Fibroblast of skin of back (primary cell): Measurements from ENCODE around the gene KRT4.

Source experiments
- DNase-seq: peaks from one replicate; pipeline ENCODE4 v3.0.0-alpha.2; 2013

The KRT4 gene

DNA sequence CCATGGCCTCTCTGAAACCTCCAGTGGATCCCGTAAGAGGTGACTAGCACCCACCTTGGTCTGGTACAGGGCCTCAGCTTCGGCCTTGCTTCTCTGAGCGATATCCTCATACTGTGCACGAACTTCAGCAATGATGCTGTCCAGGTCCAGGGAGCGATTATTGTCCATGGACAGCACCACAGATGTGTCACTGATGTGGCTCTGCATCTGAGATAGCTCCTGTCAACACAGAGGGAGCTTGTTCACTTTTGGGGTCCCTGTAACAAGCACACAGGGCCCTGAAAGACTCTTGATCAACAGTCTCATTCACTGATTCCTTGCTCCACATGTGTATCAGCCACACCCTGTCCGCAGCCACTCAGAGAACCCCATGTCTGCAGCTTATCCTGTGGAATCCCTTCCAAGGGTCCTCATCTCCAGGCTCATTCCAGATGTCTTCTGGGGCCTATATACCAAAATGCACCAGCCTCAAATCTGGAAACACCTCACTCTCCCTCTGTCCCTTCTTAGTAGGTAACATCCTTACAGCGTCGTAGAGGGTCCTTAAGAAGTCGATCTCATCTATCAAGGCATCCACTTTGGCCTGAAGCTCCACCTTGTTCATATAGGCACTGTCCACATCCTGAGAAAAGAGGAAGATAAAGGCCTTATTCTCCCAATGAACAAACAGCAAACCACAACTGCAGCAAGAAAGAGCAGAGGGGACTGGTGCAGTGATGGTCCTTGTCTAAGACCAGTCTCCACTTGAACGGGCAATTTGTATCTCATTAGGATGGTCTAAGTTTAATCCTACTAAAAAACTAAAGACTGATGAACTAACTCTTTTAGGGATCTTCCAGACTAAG, 21.5 kb downstream of the KRT4 start:
- DNase-seq = no peak

DNA sequence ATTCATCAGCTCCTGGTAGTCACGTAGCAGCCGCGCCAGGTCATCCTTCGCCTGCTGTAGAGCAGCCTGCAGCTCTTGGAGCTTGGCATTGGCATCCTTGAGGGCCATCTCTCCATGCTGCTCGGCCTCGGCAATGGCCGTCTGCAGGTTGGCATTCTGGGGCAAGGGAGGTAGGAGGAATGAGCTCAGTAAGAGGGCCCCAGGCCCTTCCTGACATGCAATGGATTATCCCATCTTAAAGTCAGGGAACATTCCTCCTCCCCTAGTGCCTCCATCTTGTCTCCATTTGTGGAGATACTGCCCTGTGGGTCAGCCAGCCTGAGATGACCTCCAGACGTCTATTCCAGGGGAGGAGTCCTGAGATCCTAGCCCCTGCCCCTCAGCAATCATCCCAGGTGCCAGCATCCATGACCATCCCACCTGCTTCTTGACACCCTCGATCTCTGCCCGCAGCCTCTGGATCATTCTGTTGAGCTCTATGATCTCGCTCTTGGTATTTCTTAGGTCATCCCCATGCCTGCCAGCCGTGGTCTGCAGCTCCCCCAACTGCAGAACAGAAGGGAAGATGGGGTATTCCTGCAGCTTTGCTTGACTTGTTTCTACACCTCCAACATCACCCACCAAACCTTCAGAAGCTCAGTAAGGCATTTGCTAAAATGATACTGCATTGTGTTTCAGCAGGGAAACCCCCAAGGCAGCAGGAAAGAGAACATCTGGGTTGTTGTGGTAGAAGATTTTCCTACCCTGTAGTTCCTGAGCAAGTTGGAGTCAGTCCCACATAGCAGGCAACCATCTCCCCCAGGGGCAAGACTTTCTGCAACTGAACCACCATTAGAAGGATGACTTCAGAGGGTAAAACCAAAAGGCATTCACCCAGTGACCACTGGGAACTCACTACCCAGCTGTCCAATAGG, 22.4 kb downstream of the KRT4 start:
- DNase-seq = no peak

DNA sequence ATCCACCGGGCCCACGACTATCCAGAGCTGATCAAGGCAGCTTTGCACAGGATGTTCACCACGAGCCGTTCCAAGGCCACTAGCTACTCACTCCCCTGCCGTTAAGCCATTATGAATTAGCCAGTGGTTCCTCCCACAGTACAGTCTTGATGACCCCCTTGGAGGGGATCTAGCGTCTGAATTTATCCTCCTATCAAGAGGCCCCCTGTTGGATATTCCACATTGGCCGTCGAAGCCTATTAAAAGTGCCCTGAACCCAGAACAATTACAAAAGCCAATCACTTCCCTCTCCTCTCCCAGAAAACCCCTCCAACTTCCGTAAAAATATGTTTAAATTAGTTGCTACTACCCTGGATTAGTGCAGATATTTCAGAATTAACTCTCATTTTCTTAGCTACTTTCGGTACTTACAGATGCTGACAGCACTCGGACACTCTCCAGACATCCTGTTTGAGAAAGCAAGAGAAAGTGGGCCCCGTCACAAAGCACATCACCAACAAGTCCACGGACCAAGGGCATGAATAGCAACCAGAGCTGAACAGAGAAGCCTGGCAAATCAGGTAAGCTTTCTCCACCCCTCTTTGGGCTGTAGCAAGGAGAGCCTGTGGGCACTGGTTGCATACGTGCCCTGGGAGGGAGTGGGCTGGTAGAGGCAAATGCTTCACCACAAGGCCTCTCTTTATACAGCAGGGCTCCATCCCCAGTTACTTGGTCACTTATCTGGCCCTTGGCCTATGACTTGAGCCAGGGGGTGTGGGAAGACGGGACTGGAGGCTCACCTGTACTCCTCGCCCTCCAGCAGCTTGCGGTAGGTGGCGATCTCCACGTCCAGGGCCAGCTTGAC, 23.3 kb downstream of the KRT4 start:
- DNase-seq = no peak

DNA sequence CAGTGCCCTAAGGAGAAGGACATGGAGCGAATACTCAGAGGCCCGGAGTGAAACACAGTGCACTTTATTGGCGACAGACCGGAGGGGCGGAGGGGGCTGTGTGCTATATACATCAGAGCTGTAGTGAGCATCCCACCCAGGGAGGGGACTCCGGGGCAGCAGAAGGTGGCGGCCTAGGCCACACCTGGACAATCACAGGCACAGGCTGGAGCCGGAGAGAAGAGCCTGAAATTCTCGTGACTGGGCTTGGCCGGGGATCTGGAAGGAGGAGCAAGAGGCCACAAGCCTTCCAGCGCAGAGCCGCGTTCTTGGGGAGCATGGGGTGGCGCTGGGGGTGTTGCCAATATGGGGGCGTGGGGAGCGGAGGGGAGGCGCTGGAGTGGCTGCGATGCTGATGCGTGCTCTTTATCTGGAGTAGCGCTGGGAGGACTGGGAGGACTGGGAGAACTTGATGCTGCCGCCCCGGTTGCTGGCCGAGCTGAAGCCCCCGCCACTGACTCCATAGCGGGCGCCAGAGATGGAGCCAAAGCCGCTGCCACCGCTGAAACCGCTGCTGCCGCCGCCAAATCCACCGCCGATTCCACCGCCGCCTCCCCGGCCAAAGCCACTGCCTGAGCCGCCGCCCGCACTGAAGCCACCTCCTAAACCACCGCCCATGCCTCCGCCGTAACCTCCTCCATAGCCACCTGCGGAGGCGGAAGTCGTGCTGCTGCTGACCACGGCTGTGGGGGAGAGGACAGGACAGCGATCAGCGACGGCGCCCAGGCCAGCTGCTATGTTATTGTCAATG, 24.1 kb downstream of the KRT4 start:
- no peak for DNase-seq

DNA sequence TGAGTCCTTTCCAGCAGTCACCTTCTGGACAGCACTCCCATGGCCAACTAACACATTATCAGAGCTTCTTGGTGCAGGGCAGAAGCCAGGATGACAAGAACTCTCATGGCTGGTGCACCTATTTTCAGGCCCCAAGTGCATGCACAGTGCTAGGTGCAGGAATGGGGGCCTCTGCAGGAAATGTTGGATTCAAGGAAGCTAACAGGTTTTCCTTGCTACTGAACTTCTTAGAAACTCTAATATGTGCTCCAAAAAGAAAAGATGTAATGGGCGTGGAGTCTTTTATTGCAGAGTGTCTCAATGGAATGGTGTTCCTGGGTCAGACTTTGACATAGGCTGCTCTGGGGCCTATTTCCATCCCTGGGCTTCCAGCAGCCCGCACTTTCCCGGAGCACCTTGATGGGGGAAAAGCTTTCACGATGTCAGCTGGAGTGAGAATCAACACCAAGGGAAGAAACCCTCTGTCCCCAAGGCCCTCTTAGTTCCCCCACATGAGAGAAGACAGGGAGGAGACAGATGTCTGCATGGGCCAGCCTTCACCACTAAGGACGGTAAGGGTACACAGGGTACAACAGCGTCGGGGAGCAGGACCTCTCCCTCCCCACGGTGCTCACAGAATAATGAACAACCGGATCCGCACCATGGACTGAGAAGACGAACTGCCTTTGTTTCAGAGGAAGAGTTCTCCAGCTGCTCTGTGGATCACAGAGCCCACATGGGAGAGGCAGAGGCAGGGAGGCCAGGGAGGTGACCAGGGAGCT, 24.9 kb downstream of the KRT4 start:
- DNase-seq = no peak

DNA sequence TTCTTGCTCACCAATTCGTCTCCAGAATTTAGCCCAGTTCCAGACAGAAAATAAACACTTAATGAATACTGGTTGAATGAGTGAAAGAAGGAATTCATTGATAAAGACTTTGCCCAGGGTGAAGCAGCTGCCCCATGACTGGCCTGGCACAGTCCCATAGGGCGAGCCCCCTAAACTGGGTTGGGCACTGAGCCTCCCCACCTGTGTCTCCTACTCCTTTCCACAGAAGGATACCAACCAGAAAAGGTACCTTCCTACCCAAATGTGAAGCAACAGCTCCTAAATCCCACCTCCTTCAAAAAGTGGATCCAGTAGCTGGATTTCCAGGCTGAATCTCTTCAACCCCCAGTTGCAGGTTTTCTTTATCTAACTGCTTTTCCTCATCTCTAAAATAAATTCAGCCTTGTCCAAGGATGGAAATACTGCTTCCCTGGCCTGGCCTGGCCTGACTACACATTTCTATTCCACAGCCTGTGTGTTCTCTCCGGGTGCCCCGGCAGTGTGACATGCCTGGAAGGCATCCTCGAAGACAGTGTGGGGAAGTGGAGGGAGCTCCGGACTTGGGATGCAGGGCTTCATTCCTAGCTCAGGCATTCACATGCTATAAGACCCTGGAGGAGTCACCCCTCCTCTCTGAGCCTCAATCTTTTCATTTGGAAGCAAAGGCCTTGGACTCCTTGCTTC, 25.6 kb downstream of the KRT4 start:
- DNase-seq = no peak

DNA sequence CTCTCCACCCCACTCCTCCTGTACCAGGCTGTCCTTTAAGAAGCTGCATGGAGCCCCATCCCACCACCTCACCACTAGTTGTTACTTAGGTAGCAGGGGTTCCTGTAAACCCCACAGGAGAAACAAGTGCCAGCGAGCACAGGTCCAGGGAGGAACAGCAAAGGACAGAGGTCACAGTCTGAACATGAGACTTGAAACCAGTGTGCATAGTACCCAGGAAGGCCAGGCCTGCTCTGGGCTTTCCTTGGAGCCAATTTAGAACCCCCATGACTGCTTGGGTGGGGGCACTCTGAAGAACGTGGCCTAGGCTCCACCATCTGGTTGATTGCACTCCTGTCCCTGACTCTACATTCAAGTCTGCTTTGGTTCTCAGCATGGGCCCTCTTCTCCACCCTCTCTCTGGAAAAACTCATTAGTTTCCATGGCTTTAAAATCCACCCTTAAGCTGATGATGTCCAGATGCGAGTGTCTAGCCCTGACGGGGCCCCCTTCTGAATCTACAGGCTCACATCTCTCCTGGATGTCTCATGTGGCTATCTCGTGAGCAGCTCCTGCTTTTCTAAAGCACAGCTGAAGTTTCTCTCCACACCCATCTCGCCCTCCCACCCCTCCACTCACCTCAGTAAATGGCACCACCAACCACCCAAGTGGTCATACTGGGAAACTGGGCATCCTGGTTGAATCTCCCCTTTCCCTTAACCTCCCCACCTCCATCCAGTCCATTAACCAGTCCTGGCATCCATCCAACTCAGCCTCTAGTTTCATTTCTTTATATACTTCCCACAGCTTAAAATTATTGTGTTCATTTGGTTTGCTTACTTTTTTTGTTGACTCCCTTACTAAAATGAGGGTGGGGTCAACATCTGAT, 26.4 kb downstream of the KRT4 start:
- no peak for DNase-seq

DNA sequence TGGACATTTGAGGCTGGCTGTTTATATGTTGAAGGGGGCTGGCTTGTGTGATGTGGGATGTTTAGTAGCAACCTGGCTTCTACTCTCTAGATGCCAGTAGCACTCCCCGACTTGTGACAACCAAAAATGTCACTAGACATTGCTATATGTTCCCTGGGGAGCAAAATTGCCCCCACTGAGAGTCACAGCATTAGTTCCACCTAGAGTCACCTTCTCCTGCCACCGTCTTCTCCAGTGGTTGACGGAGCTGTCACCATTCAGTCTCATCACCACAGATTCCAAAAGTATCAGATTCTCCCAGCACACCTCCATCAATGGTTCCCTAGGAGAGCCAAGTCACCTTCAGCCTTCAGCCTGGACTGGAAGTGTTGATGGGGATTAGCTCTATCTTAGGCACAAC, 29.0 kb downstream of the KRT4 start:
- no peak for DNase-seq

DNA sequence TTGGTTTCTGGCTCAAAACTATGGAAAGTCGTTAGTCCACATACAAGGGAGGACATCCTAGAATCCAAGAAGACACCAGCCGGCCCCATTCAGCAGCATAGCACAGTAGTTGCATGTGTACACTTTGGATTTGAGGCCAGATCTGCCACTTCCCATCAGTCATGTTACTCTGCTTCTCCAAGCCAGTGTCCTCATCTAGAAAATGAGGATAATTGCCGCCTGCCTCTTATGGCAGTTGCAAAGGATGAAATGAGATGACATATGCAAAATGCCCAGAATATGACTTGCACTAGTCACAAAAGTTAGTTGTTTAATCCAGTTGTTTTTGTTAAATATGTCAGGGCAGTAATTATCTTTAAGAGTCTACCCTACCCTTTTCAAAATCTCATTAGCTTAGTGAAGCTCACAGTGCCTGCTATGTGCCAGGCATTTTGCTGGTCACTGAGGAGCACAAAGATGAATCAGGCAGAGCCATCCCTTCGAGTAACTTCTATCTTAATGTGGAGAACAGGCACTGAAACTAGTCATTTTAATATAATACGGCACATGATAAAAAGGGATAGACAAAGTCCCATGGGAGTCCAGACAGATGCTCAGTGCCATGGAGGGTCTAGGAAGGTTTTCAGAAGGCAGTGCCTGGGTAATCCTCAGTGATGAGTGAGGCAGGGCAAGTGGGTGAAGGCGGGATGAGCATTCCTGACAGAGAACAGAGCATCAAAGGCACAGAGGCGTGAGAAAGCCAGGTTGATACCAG, 30.2 kb downstream of the KRT4 start:
- DNase-seq = no peak

DNA sequence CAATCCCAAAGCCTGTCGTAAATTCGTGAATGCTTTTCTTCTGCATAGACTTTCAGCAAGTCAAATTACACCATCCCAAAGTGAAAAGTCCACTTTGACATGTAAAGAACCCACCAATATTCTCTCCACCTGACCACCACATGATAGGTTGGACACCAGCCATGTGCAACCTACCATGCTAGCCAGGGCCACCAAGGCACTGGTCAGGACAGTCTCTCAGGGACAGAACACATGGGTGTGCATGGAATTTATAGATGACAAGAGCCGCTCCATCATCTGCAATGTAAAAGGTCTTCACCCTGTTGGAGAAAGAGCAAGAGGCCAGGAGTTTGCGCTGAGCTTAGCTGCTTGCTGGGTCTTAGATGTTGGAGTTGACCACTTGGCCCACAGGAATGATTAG, 31.4 kb downstream of the KRT4 start:
- DNase-seq = no peak

DNA sequence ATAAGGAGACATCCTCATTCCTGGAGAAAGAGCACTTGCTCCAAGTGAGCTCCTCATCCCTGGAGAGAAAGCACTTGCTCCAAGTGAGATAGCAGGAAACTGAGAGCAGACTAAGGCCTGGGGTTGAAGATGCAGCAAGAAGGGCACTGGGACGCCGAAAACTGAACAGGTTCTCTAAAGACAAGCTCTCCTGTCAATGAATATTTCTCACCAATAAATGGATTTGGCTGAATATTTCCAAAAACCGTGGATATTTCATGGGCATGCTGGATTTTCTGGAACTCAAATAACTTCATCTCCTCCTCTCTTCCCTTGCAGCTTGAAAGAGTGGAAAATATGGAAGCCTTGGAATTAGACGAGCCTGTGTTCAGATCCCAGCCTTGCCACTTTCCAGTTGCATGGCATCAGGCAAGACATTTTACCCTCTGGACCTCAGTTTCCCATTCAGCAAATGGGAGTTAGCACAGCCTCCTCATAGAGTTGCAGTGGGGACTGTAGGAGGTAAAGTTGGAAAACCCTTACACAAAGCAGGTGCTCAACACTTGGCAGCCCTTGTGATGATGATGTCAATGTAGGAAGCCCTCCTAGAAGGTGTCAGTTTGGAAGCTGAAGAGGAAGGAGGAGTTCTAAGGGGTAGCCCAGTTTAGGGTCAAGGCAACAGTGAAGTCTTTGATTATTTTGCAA, 32.4 kb downstream of the KRT4 start:
- no peak for DNase-seq

DNA sequence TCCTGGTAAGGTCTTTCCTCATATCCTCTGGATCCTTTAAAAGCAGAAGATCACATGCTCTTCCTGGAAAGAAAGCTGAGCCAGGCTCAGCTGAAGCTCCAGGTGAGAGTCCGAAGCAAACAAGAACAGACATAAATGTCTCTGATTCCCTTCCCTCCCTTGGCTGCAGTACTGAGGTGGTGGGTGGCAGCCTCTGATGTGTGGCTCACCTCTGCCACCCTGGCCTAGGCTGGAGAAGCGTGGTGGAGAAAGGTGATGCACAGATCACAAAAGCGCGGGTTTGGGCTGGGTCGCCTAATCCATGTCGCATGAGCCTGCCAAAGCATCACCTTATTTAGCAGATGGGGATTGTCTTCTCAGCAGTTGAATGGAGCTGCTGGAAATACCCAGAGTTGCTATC, 34.0 kb downstream of the KRT4 start:
- DNase-seq = no peak

DNA sequence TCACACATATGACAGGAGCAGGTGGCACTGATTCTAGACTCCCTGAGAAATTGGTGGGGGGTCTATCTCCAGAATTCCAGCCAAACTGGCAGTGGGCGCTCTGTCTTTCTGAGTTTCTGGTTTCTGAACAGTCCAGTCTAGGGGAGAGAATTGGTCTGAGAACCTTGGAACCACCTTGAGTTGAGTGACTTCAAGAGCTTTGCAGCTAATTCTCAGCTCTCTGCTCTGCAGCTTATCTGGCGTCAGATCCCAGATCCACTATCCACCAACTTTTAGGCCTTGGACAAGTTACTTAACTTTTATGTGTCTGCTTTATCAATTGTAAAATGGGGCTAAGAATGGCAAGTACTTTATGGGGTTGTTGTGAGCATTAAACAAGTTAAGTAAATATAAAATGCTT, 35.1 kb downstream of the KRT4 start:
- DNase-seq = no peak

DNA sequence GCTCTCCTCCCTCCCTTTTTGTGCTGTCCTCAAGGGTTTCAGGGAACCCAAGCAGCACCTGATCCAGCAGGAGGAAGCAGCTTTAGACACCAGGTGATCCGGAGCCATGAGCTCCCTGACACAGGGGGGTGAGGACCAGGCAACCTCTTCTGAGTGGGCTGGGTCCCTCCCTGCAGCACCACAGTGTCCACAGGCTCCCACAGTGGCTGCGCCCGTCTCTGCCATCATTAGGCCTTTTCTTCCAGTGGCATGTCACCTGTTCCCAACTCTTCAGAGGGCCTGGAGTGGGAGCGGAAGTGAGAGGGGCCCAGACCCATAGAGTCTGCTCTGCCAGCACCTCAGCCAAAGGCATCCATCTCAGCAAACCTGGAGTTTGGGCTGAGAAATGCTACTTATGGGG, 36.4 kb downstream of the KRT4 start:
- no peak for DNase-seq

DNA sequence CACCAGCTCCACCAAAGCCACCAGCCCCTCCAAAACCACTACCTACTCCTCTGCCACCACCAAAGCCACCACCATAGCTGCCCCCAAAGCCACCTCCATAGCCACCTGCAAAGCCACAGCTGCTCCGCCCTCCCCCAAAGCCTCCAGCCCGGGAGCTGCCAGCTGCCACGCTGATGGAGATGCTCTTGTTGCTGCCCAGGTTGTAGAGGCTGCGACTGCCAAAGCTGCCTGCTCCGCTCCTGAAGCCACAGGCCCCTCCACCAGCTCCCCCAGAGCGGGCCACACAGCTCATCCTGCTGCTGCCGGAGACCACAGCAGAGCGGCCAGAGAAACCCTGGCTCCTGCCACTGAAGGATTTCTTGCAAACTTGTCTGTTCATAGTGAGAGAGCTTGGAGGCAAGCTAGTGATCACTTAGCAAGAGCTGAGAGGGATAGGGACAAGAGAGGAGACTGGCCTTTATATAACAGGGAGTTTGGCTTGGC, 37.0 kb downstream of the KRT4 start, which contains the start of gene KRT76:
Gene KRT76 (minus strand): TSS at position 433 of the 483 bp plus-strand sequence. CDS start 54 bp downstream, at position 379.
- DNase-seq = no peak

DNA sequence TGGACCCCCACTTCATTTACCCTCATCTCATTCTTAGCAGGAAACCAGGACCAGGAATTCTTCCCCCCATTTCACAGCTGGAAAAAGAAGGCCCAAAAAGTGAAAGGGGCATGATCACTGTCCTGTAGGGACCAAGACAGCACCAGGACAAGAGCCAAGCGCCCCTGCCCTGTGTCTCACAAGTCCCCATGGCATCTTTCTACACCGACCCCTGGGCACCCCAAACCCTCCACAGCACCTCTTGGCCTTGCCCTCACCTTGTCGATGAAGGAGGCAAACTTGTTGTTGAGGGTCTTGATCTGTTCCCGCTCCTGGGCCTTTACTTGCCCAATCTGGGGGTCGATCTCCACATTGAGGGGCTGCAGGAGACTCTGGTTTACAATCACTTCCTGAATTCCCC, 37.5 kb downstream of the KRT4 start:
- no peak for DNase-seq

DNA sequence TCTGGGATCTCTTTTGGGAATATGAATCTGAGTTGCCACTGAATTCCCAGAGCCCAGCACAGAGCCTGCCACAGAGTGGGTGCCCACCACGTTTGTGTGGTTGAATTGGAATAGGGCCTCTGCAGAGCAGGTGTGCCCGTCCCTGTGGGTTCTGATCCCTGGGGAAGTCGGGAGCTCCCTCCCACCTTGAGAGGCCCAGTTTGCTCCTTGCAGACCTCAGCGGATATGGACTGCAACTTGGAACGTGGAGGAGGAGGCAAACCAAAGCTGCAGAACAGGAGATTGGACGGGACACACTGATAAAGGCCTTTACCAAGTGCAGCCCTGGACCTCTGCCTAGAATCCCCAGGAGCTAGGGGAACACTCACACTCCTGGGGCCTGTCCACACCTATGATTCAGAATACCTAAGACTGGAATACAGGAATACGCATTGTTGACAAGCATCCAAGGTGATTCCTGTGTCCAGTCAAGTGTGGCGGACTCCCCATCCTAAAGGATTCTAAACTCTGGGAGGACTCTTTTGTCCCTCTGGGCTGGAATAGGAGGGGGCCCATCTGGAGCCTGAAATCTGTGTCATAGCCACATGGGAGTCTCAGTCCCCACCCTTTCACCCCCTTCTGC, 39.2 kb downstream of the KRT4 start:
- DNase-seq = no peak
